Activated CD4-positive, alpha-beta T cell treated with anti-CD3 and anti-CD28 coated beads, Interleukin-2, Interleukin-6, amounts not matched to agents 100 ng/mL and 50 ng/mL, durations not matched to agents 16 hours and 8 hours (primary cell): ENCODE results near the gene RNF8.
"Not testable (repeated sequence)": the region's sequence is repeated elsewhere in the genome, so short reads cannot be mapped to it uniquely, and the experiment has no call there.

ENCODE experiments used
- DNase-seq: peaks from one replicate; pipeline ENCODE4 v3.0.0-alpha.2; 2020

Gene RNF8

GRCh38 chr6:37353761-37354525, at the start of gene RNF8:
Gene RNF8, plus strand, starts transcription at chr6:37353983. Its CDS starts 182 bp downstream, at chr6:37354165.
- peak; percentile 97 for DNase-seq

GRCh38 chr6:37304766-37305165, 49.0 kb upstream of the RNF8 start:
- no peak for DNase-seq

- DNase-seq, result no peak
Measured at GRCh38 chr6:37305841-37306425, 47.9 kb upstream of the RNF8 start.

GRCh38 chr6:37306624-37307222, 47.1 kb upstream of the RNF8 start:
- no peak for DNase-seq

- not testable (repeated sequence) for DNase-seq
Measured at GRCh38 chr6:37307484-37307883, 46.3 kb upstream of the RNF8 start.

- no peak for DNase-seq
Measured at GRCh38 chr6:37308069-37308815, 45.5 kb upstream of the RNF8 start.

GRCh38 chr6:37309046-37309445, 44.7 kb upstream of the RNF8 start:
- no peak for DNase-seq

GRCh38 chr6:37309692-37310091, 44.1 kb upstream of the RNF8 start:
- DNase-seq, result no peak

GRCh38 chr6:37310966-37311365, 42.8 kb upstream of the RNF8 start:
- DNase-seq, result no peak

- DNase-seq, result no peak
Measured at GRCh38 chr6:37311741-37312473, 41.9 kb upstream of the RNF8 start.

- DNase-seq, result no peak
Measured at GRCh38 chr6:37313723-37314486, 39.9 kb upstream of the RNF8 start.

GRCh38 chr6:37314487-37315156, 39.2 kb upstream of the RNF8 start:
- DNase-seq, result peak; percentile 69

GRCh38 chr6:37315157-37315515, 38.6 kb upstream of the RNF8 start:
- DNase-seq, result no peak

- DNase-seq, result no peak
Measured at GRCh38 chr6:37316071-37316470, 37.7 kb upstream of the RNF8 start.

GRCh38 chr6:37317312-37318038, 36.3 kb upstream of the RNF8 start:
- DNase-seq, result no peak

- no peak for DNase-seq
Measured at GRCh38 chr6:37319156-37319555, 34.6 kb upstream of the RNF8 start.

- DNase-seq, result no peak
Measured at GRCh38 chr6:37319856-37320480, 33.8 kb upstream of the RNF8 start.

GRCh38 chr6:37320646-37321045, 33.1 kb upstream of the RNF8 start:
- DNase-seq, result no peak

GRCh38 chr6:37321101-37321500, 32.7 kb upstream of the RNF8 start:
- DNase-seq, result no peak
